ENCODE data around the gene ALLC.
"Not testable (repeated sequence)": the region's sequence is repeated elsewhere in the genome, so short reads cannot be mapped to it uniquely, and the experiment has no call there.

ALLC gene

GRCh38 chr2:3626118-3626811 is 31.7 kb upstream of the ALLC start:
- no peak for DNase-seq (ENCODE audit: low spot score)

- DNase-seq (ENCODE audit: low spot score), result no peak
Observed at GRCh38 chr2:3626812-3627499, 31.0 kb upstream of the ALLC start.

GRCh38 chr2:3627500-3628100 is 30.4 kb upstream of the ALLC start:
- no peak for DNase-seq (ENCODE audit: low spot score)

GRCh38 chr2:3628241-3628679 is 29.7 kb upstream of the ALLC start:
- DNase-seq (ENCODE audit: low spot score), result no peak

GRCh38 chr2:3628800-3629199 is 29.2 kb upstream of the ALLC start:
- DNase-seq (ENCODE audit: low spot score), result no peak

GRCh38 chr2:3630631-3631030 is 27.4 kb upstream of the ALLC start:
- DNase-seq (ENCODE audit: low spot score), result no peak

GRCh38 chr2:3631161-3631850 is 26.7 kb upstream of the ALLC start:
- no peak for DNase-seq (ENCODE audit: low spot score)

- no peak for DNase-seq (ENCODE audit: low spot score)
Observed at GRCh38 chr2:3631851-3632659, 25.9 kb upstream of the ALLC start.

- DNase-seq (ENCODE audit: low spot score), result no peak
Observed at GRCh38 chr2:3633089-3633981, 24.7 kb upstream of the ALLC start.

GRCh38 chr2:3633982-3634595 is 23.9 kb upstream of the ALLC start:
- DNase-seq (ENCODE audit: low spot score), result no peak

GRCh38 chr2:3634596-3635121 is 23.3 kb upstream of the ALLC start:
- no peak for DNase-seq (ENCODE audit: low spot score)

- no peak for DNase-seq (ENCODE audit: low spot score)
Observed at GRCh38 chr2:3635171-3635974, 22.6 kb upstream of the ALLC start.

- not testable (repeated sequence) for DNase-seq (ENCODE audit: low spot score)
Observed at GRCh38 chr2:3635975-3636327, 22.0 kb upstream of the ALLC start.

GRCh38 chr2:3636586-3637310 is 21.3 kb upstream of the ALLC start:
- no peak for DNase-seq (ENCODE audit: low spot score)

GRCh38 chr2:3637311-3637675 is 20.7 kb upstream of the ALLC start:
- DNase-seq (ENCODE audit: low spot score), result no peak

- no peak for DNase-seq (ENCODE audit: low spot score)
Observed at GRCh38 chr2:3637692-3638455, 20.1 kb upstream of the ALLC start.

- DNase-seq (ENCODE audit: low spot score), result no peak
Observed at GRCh38 chr2:3638456-3638810, 19.6 kb upstream of the ALLC start.

GRCh38 chr2:3639015-3639630 is 18.9 kb upstream of the ALLC start:
- DNase-seq (ENCODE audit: low spot score), result no peak

All from CD4-positive, alpha-beta T cell treated with Interleukin-6 at 100 ng/mL for 8 hours (primary cell).